ENCODE results near the gene EPHB2. TPM values are rescaled to one million over a fixed set of nuclear protein-coding genes. Genes with fewer than 3 reads are reported as not detected.

Gene EPHB2
- total and polyA plus RNA-seq, 2 of the 8 experiments (the other 6 are each of a cell fraction or from before 2014, with no cell fraction given), result 15.8 to 17.2 TPM

GRCh38 chr1:22900451-22900850, 189.8 kb downstream of the EPHB2 start:
- H3K14ac ChIP-seq (ENCODE audit: insufficient read length), result no peak overlapping the region
- H3K4me2 ChIP-seq (ENCODE audit: insufficient read depth in 1 of 2, low read depth in 2 of 2, low read length in 2 of 2), result no peak overlapping the region
- DNase-seq (ENCODE audit: low read depth in 1 of 2, low spot score in 2 of 2) (no peak), FAIRE-seq (no peak)
- 84% methylated on average over 3 of the region's 3 CpGs; no CpG with 5 or more reads in 1 of the 2 experiments for WGBS, 2 experiments (ENCODE audit: extremely low coverage in 1 of 2, insufficient coverage in 1 of 2, insufficient read length in 1 of 2, insufficient replicate concordance in 2 of 2, low coverage in 1 of 2, low lambda C conversion rate in 2 of 2, missing lambda C conversion rate in 1 of 2)
- H4K8ac ChIP-seq (ENCODE audit: extremely low read depth, insufficient read depth, low read length), result no peak overlapping the region
- no peak overlapping the region for H2AK5ac ChIP-seq (ENCODE audit: low read depth, low read length)
- CTCF ChIA-PET (ENCODE audit: partially characterized antibody), result interaction anchor here (0.7 to 2.0 kb wide), 6 partner anchors 12 to 227 kb away, joined by 3 to 9 read pairs (median 4); no protein-coding TSS in a partner anchor
- H2BK20ac ChIP-seq (ENCODE audit: low read length), result no peak overlapping the region
- no peaks in the 10 kb centered on the region for H4K20me1 ChIP-seq (replicated peaks in 1 of 2; ENCODE audit: control insufficient read depth in 1 of 2, insufficient read depth in 2 of 2, low read length in 2 of 2)
- H3K79me2 ChIP-seq (ENCODE audit: control insufficient read depth in 1 of 2, insufficient read depth in 2 of 2, low read length in 2 of 2), result no peaks in the 10 kb centered on the region
- no peaks in the 10 kb centered on the region for H3K9me3 ChIP-seq (ENCODE audit: insufficient read depth in 2 of 2, low read depth in 1 of 2, low read length in 1 of 2)
- no peak overlapping the region for H3K23ac ChIP-seq (ENCODE audit: insufficient read length)
- no peak overlapping the region for H3K4me3 ChIP-seq (ENCODE audit: extremely low read depth in 1 of 4, insufficient read depth in 2 of 4, low read depth in 3 of 4, low read length in 4 of 4)
- H3K27me3 ChIP-seq (replicated peaks in 1 of 4; ENCODE audit: control insufficient read depth in 3 of 4, extremely low read depth in 1 of 4, insufficient read depth in 3 of 4, low read length in 3 of 4), result no peaks in the 10 kb centered on the region
- no peak overlapping the region for H3K27ac ChIP-seq (ENCODE audit: low read depth, low read length)
- H4K91ac ChIP-seq (replicated peaks; ENCODE audit: insufficient read length, low read length), result no peak overlapping the region
- H2AFZ ChIP-seq (ENCODE audit: low read length), result no peak overlapping the region
- H3K56ac ChIP-seq (replicated peaks; ENCODE audit: insufficient read length, low read depth, low read length), result no peak overlapping the region
- no peak overlapping the region for H3K18ac ChIP-seq (ENCODE audit: extremely low read depth, low read length)
- POLR2A ChIA-PET (ENCODE audit: partially characterized antibody), result interaction anchor here (1.0 kb wide), 1 partner anchor 18 kb away, joined by 3 read pairs; no protein-coding TSS in a partner anchor
- H2BK120ac ChIP-seq (replicated peaks; ENCODE audit: low read depth, low read length), result no peak overlapping the region
- no peaks in the 10 kb centered on the region for H3K79me1 ChIP-seq (ENCODE audit: low read depth, low read length)
- H3K4ac ChIP-seq (replicated peaks; ENCODE audit: insufficient read length, low read depth, low read length), result no peak overlapping the region
- H3K4me1 ChIP-seq (replicated peaks in 1 of 4; ENCODE audit: control insufficient read depth in 3 of 4, insufficient read depth in 4 of 4, low read length in 3 of 4), result no peaks in the 10 kb centered on the region
- H2BK12ac ChIP-seq (ENCODE audit: low read depth, low read length), result no peak overlapping the region
- H2BK5ac ChIP-seq (ENCODE audit: low read depth, low read length), result no peak overlapping the region
- no peaks in the 10 kb centered on the region; a peak in 1 of 8 replicates for H3K36me3 ChIP-seq (ENCODE audit: control insufficient read depth in 2 of 4, insufficient read depth in 4 of 4, low read length in 3 of 4)
- no peak overlapping the region for H2BK15ac ChIP-seq (ENCODE audit: low read length)
- H3K9ac ChIP-seq (replicated peaks in 1 of 4; ENCODE audit: extremely low read depth in 1 of 4, low read depth in 3 of 4, low read length in 3 of 4), result no peak overlapping the region
- H4K5ac ChIP-seq (ENCODE audit: insufficient read length, low read depth, low read length), result no peak overlapping the region
- H3K23me2 ChIP-seq (ENCODE audit: low read depth, low read length), result no peaks in the 10 kb centered on the region
- TF ChIP-seq GTF2F1 (IDR thresholded peaks at IDR 0.05; ENCODE audit: borderline replicate concordance, low read depth, low read length) (no peak), SIX5 (IDR thresholded peaks at IDR 0.05; ENCODE audit: low read depth, low read length) (no peak), POU5F1 (IDR thresholded peaks at IDR 0.05; ENCODE audit: low read depth, low read length) (no peak), BACH1 (IDR thresholded peaks at IDR 0.05; ENCODE audit: low read length) (no peak), TAF1 (IDR thresholded peaks at IDR 0.05; ENCODE audit: low read depth, low read length) (no peak), SP2 (IDR thresholded peaks at IDR 0.05; ENCODE audit: low read length) (no peak), TEAD4 (IDR thresholded peaks at IDR 0.05; ENCODE audit: low read depth, low read length) (no peak), CBX5 (IDR thresholded peaks at IDR 0.05; ENCODE audit: low read depth, low read length) (no peak), CHD1 (IDR thresholded peaks at IDR 0.05; ENCODE audit: low read depth, low read length) (no peak), ATF2 (IDR thresholded peaks at IDR 0.05; ENCODE audit: low read length) (no peak), RFX5 (IDR thresholded peaks at IDR 0.05; ENCODE audit: borderline replicate concordance, low read depth, low read length) (no peak), SIN3A (conservative IDR thresholded peaks at IDR 0.05 in 1 of 2, IDR thresholded peaks at IDR 0.05 in 1 of 2; ENCODE audit: low read depth in 1 of 2, low read length in 2 of 2) (no peak), TAF7 (optimal IDR thresholded peaks at IDR 0.05; ENCODE audit: borderline replicate concordance, low read depth, low read length) (no peak), TBP (IDR thresholded peaks at IDR 0.05; ENCODE audit: low read depth, low read length) (no peak)
